GM13976 (cell line): ENCODE measurements around the gene A3GALT2.

Experiments
- DNase-seq: peaks from one replicate; pipeline ENCODE4 v3.0.0; 2012; ENCODE audit warnings: low spot score
- CTCF ChIP-seq: IDR thresholded peaks from 2 replicates; pipeline ENCODE4 v1.5.1; 2012; ENCODE audit warnings: borderline replicate concordance, mild to moderate bottlenecking; ENCODE audit not compliant: insufficient read depth; ENCODE audit errors: extremely low read depth, missing control alignments, control extremely low read depth
- in situ Hi-C: fragments of 300-500 bp; cut with MboI; formaldehyde crosslinking; loops from one replicate; pipeline ENCODE4 v1.12.0; 2022; ENCODE audit warnings: low sequenced_read_pairs, mixed read lengths, inconsistent platforms; ENCODE audit not compliant: unreplicated experiment

Gene A3GALT2

GRCh38 chr1:33329600-33330305, 8.9 kb upstream of the A3GALT2 start:
- no peak for DNase-seq
- in situ Hi-C loops, result no loop called here
- no peak for TF ChIP-seq CTCF

- in situ Hi-C loops, result no loop called here
- no peak for DNase-seq
- no peak for TF ChIP-seq CTCF
These were observed 7.9 kb upstream of the A3GALT2 start for GRCh38 chr1:33328817-33329216.

- no peak for TF ChIP-seq CTCF
- in situ Hi-C loops, result no loop called here
- DNase-seq, result no peak
These were observed 6.9 kb upstream of the A3GALT2 start for GRCh38 chr1:33327587-33328325.

- in situ Hi-C loops, result no loop called here
- TF ChIP-seq CTCF, result no peak
These were observed 5.9 kb upstream of the A3GALT2 start for GRCh38 chr1:33326785-33327184.

GRCh38 chr1:33324677-33325575, 4.0 kb upstream of the A3GALT2 start:
- no peak for TF ChIP-seq CTCF
- in situ Hi-C loops, result no loop called here
- no peak for DNase-seq

More at GRCh38 chr1:33326785-33327184, 5.9 kb upstream of the A3GALT2 start:
- DNase-seq, result no peak
